NOMO-1 (cell line): Measurements from ENCODE around the gene RPL22.
A peak's percentile ranks its signal among the peaks of the same experiment; 100 is the strongest.

Experiments
- DNase-seq, 2 experiments: peaks; one replicate each; lab custom pipeline; 2025; ENCODE audit not compliant: unreplicated experiment in 2 of 2; lab: John Stamatoyannopoulos, UW

RPL22 gene

GRCh38 chr1:6199298-6200187, at the start of gene RPL22:
RPL22 (minus strand) TSS chr1:6199595; CDS start chr1:6199573, 22 bp downstream.
- peak; percentile 98 to 100 for DNase-seq

GRCh38 chr1:6248161-6248776, 48.9 kb upstream of the RPL22 start:
- no peak for DNase-seq

- no peak for DNase-seq
Measured at GRCh38 chr1:6247651-6248050, 48.3 kb upstream of the RPL22 start.

- DNase-seq, result peak; percentile 52 to 53
Measured at GRCh38 chr1:6246497-6247467, 47.4 kb upstream of the RPL22 start.

GRCh38 chr1:6245869-6246496, 46.6 kb upstream of the RPL22 start:
- DNase-seq, result no peak

- DNase-seq, result peak; percentile 67 to 92
Measured at GRCh38 chr1:6245086-6245868, 45.9 kb upstream of the RPL22 start.

- DNase-seq, result no peak
Measured at GRCh38 chr1:6244401-6245049, 45.1 kb upstream of the RPL22 start.

- DNase-seq, result no peak
Measured at GRCh38 chr1:6243993-6244392, 44.6 kb upstream of the RPL22 start, which contains the start of gene HES3. HES3 (plus strand) TSS chr1:6244179; CDS start chr1:6244366, 187 bp downstream.

GRCh38 chr1:6243053-6243834, 43.8 kb upstream of the RPL22 start:
- DNase-seq, result no peak

- no peak for DNase-seq
Measured at GRCh38 chr1:6241887-6242740, 42.7 kb upstream of the RPL22 start.

GRCh38 chr1:6241107-6241886, 41.9 kb upstream of the RPL22 start:
- DNase-seq, result no peak

GRCh38 chr1:6239950-6240768, 40.8 kb upstream of the RPL22 start:
- peak; percentile 48 to 76 for DNase-seq

- DNase-seq, result no peak
Measured at GRCh38 chr1:6239213-6239752, 39.9 kb upstream of the RPL22 start.

- DNase-seq, result no peak
Measured at GRCh38 chr1:6237093-6237492, 37.7 kb upstream of the RPL22 start.

GRCh38 chr1:6235296-6235677, 35.9 kb upstream of the RPL22 start:
- no peak for DNase-seq
